Esophagus muscularis mucosa (tissue), 4 donors: ENCODE measurements around the gene GIMAP5.

Source experiments
- EP300 ChIP-seq: sonication (generic); formaldehyde crosslinking; IDR thresholded peaks from one replicate; pipeline ENCODE4 v1.6.1; 2017; ENCODE audit warnings: antibody characterized with exemption
- POLR2A ChIP-seq: fragments of 450-650 bp; IDR thresholded peaks from one replicate; pipeline ENCODE4 v1.6.1; 2017; ENCODE audit warnings: antibody characterized with exemption, moderate library complexity, mild to moderate bottlenecking, low read depth
- POLR2AphosphoS5 ChIP-seq, 2 donors: sonication (generic); formaldehyde crosslinking; IDR thresholded peaks; one replicate each; pipeline ENCODE4 v1.6.1; 2017; ENCODE audit warnings: antibody characterized with exemption in 2 of 2
- TF ChIP-seq, protein P1 (sequence below), 3 experiments: fragments of 200-600 bp in 2 of 3; fragments of 450-650 bp in 1 of 3; sonication (generic) in 2 of 3; IDR thresholded peaks; one replicate each; pipeline ENCODE4 v1.5.1; 2017 to 2019; ENCODE audit warnings: antibody characterized with exemption in 3 of 3, mild to moderate bottlenecking in 2 of 3, moderate library complexity in 1 of 3

DNA sequence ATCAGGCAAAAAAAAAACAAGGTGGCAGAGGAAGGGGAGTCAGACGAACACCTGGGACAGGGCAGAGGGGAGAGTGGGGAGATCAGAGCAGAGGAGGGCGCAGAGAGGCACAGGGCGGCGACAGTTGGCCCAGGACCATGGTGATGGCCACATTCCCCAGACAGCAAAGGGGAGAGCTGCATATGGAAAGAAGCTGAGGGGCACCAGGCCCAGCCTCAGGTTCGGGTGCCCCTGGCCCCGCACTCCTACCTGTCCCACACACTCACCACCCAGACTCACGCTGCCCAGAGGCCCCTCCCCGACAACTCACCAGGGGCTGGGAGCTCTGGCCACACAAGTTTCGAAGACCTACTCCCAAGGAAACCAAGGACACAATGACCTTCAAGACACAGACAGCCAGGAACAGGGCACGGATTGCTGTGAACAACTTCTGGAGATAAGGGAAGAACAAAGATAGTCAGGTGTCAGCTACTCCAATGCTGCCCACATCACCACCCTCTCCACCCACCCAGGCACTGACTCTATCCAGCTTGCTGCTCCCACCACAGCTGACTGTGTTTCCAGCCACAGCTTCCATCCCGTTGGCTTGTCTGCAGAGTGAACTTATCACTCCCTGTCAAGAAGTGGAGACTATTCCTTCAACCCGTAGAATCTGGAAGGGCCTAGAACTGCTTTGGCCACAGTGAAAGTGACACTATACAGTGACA lies 54.7 kb downstream of the GIMAP5 start:
- TF ChIP-seq, protein P1, sequence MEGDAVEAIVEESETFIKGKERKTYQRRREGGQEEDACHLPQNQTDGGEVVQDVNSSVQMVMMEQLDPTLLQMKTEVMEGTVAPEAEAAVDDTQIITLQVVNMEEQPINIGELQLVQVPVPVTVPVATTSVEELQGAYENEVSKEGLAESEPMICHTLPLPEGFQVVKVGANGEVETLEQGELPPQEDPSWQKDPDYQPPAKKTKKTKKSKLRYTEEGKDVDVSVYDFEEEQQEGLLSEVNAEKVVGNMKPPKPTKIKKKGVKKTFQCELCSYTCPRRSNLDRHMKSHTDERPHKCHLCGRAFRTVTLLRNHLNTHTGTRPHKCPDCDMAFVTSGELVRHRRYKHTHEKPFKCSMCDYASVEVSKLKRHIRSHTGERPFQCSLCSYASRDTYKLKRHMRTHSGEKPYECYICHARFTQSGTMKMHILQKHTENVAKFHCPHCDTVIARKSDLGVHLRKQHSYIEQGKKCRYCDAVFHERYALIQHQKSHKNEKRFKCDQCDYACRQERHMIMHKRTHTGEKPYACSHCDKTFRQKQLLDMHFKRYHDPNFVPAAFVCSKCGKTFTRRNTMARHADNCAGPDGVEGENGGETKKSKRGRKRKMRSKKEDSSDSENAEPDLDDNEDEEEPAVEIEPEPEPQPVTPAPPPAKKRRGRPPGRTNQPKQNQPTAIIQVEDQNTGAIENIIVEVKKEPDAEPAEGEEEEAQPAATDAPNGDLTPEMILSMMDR (IDR thresholded peaks at IDR 0.05) = no peak
- TF ChIP-seq EP300 (no peak), POLR2A (no peak), POLR2AphosphoS5 (IDR thresholded peaks at IDR 0.05) (no peak)
